ENCODE results near the gene ATG13.

ATG13 gene

DNA sequence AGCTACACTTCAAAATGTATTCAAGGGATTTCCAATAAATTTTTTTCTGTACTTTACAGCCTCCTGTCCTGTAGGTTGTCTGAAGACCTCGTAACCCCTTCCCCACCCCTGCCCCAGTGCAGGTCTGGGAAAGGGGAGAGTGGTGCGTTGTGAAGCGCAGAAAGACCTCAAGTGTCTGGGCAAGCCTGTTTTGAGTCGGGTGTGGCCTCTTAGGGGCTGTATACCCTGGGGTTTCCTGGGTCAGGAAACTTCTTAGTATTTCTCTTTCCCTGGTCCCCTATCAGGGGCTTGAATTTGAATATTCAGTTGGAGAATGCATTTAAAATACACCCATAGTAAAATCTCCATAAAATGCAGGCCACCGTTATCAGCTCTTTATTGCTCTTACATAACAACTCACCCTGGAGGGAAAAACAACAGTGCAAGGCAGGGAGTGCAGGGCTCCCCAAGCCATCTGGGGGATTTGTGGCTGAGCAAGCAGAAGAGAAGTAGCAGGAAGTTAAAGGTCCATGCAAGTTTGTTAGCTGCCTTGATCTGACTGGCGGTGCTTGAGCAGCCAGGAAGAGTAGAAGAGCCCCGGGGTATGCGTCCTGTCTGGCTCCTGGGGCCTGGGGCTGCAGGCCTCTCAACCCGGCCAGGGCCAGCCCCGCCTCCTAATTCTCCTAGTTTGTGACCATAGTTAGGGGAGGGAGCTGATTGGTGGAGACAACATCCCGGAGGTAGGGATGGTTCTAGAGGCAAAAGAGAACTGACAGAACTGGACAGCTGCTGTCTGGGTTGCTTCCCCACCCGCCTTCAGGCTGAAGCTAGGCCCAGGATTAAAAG, 57.3 kb downstream of the ATG13 start:
- no peak for DNase-seq (ENCODE audit: insufficient read length, low spot score)

DNA sequence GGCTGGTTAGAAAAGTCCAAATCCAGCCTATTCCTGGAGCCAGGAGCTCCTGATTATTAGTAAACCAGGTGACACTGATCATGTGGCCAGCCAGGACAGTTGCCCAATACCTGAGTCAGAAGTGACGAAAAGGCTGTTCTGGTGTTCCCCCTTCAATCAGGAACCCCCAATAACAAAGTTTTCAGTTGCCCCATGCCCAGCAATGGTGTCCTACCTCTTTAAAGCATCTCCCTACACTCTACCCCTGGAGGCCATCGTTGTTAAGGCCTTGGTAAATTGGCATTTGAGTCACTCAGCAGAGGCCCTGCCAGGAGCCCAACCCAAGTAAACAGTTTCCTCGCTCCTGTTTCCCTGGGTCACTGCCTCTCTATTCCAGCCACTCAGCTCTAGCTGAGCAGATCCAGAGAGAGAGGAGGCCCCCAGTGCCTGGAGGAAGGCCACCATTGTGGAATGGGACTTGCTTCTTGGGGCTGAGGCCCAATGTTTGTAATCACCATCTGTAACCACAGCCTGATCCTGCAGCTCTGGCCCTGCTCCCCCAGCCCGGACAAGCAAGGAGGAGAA, 58.0 kb downstream of the ATG13 start:
- DNase-seq (ENCODE audit: insufficient read length, low spot score) (no peak), FAIRE-seq (no peak)

More for the DNA sequence above, 57.3 kb downstream of the ATG13 start:
- no peak for FAIRE-seq

DNA sequence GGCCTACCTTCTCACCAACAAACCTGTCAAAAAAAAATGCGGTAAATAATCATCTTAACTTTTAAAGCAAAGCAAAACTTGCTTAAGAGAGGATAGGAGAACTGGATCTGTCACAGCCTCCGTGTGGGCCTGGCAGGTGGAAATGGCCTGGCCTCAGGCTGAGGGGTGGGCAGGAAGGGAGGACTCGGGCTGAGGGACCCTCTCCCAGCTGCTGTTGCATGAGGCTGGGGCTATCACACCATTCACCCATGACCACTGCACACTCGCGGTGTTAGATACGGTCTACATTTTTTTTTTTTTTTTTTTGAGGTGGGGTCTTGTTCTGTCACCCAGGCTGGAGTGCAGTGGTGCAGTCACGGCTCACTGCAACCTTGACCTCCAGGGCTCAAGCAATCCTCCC, 58.6 kb downstream of the ATG13 start:
- FAIRE-seq (no peak), DNase-seq (ENCODE audit: insufficient read length, low spot score) (no peak)

DNA sequence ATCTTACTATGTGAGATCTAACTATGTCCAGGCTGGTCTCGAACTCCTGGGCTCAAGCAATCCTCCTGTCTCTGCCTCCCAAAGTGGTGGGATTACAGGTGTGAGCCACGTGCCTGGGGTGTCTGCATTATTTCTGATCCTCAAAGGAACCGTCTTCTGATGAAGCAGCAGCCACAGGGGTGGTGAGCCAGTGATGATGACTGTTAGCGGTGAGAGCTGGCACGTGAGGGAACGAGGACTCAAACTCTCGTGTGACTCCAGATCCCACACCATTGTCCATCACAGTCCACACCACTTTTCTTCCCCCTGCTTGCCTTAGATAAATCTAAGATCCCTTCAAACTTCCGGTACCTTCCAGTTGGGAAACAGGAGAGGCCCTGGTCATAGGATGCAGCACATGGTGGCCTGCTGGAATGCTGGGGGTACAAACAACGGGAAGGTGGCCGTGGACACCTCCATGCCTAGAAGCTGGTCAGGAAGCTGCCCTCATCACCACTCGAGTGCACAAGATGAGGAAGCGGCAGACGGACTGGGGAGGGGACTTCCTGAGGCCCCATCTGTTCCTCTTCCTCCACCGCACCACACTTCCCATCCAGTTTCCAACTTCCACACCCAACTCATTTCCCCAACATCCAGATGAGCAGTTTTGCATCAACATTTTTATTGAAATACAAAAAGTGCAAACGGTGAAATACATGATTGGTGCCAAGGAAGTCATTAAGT, 59.2 kb downstream of the ATG13 start:
- no peak for DNase-seq (ENCODE audit: insufficient read length, low spot score)
- no peak for FAIRE-seq

DNA sequence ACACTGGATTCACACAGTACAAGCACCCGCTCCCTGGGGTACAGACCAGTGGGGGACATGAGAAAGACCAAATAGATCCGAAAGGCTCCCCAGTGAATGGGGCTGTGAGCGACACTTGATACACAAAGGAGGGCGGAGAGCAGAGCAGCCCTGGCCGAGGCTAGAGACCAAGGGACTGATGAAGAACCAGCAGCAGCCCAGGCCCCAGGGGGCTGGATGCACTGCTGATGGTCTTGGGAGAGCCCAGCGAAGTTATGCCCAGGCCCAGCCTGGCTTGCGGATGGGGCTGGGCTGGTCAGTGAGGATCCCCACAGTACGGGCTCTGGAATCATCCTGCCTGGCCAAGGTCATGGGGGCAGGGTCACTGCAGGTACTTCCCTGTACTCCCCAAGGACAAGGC, 59.8 kb downstream of the ATG13 start:
- DNase-seq (ENCODE audit: insufficient read length, low spot score) (no peak), FAIRE-seq (no peak)

DNA sequence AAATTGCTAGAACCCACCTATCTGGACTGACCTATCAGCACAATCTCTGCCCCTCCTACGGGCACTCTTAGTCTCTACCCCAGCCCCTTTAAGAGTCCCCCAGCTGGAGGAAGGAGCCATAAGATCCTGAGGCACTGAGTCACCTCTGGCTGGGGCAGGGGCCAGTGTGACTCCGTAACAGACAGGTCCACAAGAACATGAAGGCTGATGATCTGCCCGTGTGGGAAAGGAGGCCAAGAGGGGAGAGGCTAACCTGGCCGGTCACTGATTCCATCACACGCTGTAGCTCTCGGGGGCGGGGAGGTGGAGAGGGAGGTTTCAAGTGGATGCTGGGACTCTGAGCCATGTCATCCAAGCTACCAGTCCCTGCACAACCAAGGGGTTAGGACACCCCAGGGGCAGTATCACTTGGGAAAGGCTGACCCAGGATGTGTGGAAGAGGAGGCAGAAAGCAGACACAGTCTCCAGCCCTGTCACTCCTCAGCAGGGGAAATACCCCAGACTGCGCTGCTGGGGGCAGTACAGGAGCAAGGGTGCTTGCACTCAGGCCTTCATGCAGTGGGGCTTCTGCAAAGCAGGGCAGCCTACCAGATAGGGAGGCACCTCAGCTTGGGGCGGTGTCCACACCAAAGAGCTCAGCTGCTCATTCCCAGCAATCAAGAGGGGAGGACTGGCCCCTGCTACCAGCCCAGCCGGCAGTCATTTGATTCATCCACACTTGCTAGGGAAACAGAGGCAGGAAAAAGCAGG, 60.8 kb downstream of the ATG13 start:
- FAIRE-seq: no peak
- no peak for DNase-seq (ENCODE audit: insufficient read length, low spot score)

DNA sequence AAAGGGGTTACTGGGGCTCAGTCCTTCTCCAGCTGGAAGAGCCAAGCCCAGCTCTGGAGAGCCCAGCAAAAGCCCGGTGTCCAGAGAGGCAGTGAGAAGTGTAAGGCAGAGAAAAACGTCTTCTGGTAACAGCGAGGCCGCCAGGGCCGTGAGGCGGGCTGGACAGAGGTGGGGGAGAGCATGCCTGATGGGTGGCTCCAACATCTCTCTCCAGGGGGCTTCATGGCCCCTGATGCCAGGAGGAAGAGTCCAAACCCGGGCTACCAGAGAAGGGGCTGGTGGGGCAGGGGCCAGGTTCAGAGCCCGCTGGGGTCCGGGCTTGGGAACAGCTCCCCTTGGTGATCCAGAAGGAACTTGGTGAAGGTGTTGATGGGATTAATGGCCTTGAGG, 61.4 kb downstream of the ATG13 start:
- no peak for DNase-seq (ENCODE audit: insufficient read length, low spot score)
- no peak for FAIRE-seq

DNA sequence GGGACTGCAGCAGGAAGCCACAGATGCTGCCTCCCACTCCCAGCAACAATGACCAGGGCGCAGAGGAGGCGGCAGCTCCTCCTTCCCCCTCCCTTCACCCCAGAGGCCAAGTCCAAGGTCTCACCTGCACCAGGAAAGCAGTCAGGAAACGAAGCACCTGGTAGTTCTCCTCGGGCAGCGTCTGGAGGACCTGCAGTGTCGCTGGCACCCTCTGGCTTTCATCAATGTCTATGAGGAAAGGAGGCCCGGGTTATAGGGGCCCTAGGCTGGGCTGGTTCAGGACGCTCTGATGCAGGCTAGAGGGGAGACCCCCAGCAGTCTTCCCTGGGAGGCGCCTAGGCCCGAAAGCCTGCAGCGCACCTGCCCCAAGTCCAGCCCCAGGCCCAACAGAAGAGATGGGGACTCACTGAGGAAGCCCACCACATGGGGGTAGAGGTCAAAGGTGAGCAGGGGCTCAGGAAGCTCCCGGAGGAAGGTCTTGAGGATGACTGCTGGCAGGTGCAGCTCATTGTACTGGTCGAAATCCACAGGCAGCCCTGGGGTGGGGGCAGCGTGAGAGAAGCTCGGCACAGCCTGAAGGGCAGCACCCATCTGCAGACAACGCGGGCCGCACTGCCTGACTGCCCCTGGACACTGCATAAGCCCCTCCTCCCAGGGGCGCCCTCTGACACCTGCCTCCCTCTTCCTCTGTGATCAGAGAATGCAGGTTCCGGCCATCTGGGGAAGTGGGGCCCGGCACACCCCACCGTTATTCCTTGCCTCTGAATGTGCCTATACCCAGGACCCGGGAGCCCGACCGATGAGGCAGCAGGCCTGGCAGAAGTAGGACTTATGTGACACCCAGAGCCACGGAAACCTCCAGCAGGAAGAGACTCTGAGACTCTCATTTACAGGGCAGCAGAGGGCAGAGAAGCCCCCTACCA, 62.1 kb downstream of the ATG13 start:
- DNase-seq (ENCODE audit: insufficient read length, low spot score) (no peak), FAIRE-seq (no peak)

DNA sequence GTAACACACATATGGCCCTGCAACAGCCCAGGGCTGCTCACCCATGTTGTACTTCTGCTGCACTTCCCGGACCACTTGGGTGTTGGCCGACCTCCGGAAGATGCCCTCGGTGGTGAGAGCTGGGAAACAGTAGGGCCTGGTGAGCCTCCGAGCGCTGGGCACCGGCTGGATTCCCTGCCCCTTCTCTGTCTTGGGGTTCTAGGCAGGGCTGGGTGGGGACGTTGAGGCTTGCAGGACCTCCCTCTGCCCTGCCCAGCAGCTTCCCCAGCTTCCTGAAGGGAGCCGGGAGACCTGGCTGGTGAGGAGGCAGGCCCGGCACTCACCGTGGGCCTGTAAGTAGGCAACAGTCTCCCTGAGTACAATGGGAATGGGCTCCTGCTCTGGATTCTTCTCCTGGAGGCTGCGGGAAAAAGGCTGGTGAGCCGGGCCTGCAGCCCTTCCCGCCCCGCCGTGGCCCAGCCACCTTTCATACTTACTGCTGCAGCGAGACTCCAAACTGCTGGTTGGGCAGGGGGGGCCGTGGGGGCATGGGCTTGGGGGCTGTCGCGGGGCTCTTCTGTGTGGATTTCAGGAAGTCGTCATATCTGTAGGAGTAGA, 62.9 kb downstream of the ATG13 start:
- FAIRE-seq (no peak), DNase-seq (ENCODE audit: insufficient read length, low spot score) (no peak)

DNA sequence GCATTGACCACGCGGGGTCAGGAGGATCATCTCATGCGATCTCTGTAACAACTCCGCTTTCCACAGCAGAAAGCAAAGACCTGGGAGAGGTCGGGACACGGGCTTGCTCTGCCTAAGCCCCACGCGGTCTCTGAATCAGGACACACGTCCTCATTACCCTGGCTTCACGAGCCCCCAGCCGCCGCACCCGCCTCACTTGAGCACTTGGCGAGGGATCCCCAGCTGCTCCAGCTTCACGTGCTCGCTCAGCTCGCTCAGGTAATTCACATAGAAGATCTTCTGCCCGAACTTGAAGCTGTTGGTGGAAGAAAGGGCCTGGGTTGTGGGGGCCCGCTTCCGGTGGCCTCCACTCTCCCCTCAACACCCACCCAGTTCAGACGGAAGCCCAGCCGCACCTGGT, 63.5 kb downstream of the ATG13 start:
- DNase-seq (ENCODE audit: insufficient read length, low spot score): no peak
- FAIRE-seq: no peak

DNA sequence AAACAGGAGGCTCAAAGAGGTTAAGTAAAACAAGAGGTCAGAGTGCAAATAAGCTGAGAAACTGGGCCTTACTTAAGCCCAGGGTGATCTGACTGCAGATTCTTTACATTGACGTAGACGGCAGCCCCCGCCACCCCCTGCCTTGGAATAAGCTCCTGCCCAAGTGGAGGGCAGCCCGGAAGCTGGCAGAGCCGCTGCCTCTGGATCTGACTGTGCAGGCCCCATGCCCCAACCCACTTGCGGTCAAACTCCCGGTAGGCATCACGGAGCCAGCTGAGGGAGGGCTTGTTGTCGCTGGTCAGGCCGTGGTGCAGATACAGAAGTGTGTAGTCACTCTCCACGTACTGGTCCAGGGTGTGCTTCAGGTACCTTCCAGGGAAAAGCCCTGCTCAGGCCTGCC, 64.5 kb downstream of the ATG13 start:
- DNase-seq (ENCODE audit: insufficient read length, low spot score) (no peak), FAIRE-seq (no peak)

DNA sequence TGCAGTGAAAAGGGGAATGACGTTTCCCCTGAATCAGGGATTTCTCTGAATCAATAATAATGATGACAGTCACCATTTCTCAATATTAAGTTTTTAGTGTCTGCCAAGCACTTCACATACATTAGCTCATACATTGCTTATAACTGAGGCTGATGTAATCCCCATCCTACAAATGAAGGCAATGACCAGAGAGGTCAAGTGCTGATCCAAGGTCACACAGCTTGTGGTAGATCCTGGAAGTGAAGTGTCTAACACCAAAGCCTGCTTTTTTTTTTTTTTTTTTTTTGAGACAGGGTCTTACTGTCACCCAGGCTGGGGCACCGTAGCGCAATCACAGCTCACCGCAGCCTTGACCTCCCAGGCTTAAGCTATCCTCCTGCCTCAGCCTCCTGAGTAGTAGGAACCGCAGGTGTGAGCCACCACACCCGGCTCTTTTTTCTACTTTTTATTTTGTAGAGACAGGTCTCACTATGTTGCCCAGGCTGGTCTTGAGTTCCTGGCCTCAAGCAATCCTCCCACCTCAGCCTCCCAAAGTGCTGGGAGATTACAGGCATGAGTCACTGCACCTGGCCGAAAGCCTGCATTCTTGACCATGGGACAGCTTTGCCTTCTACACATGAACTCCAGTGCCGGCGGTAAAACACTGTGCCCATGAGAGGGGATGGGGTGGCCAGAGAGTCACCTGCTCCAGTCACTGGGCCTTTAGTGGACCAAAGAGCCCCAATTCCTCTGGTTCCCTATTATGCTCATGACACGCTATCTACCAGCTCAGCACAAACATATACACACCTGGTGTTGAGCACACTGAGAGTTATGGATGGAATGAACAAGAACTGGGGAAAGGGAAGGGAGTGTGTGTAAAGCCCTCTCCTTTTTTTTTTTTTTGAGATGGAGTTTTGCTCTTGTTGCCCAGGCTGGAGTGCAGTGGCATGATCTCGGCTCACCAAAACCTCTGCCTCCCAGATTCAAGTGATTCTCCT, 65.7 kb downstream of the ATG13 start:
- FAIRE-seq (no peak), DNase-seq (ENCODE audit: insufficient read length, low spot score) (no peak)

DNA sequence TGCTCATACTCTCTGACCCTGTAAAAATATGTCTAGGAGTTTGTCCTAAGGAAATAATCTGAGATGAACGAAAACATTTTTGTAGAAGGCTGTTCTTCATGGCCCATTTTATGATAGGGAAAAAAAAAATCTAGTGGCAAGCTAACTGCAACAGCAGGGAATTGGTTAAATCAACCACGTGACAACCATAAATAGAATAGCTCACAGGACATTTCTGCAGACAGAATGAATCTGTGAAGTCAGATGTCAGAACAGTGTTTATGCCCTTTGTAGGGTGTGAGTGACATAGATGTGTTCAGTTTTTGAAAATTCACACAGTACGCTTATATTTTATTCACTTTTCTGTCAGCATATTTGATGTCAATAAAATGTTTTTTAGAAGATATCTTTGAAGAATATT, 67.0 kb downstream of the ATG13 start:
- DNase-seq (ENCODE audit: insufficient read length, low spot score) (no peak), FAIRE-seq (no peak)

DNA sequence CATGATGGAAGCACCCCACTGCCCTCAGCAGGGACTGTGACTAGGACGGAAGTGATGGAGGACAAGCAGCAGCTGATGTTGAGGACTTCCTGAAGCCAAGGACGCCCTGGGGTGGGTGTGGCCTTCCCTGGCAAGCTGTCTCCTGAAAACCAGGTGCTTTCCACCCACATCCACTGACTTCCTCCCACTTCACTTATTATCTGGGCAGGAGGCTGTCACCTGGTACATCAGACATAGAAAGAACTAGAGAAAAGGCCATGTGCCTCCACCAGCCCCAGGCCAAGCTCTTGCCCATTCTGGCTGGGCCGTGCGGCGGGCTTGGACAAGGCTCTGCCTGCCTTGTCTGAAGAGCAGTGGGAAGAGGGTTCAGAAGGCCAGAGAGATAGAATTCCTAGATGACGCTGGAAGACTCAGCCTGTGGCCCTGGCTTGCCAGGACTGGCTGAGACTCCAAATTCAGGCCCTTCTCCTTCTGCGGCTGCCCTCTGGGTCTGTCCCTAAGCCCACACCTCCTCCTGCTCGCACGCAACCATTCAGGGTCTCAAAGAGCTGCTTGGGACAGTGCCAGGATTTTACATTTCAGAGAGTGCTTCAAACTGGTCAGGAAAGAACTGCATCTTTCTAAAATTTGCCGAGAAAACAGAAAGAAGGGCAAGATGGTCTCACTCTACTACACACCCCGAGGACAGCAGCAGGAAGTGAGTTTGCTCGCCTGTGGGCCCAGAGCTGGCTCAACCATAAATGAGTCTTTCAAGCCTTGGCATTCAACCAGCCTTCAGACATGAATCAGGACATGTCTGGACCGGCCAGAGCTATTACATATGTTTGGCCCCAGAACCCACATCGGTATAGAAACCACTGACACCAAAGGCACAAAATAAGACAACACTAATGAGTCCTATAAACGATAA, 69.8 kb downstream of the ATG13 start:
- DNase-seq (ENCODE audit: insufficient read length, low spot score) (no peak), FAIRE-seq (no peak)

DNA sequence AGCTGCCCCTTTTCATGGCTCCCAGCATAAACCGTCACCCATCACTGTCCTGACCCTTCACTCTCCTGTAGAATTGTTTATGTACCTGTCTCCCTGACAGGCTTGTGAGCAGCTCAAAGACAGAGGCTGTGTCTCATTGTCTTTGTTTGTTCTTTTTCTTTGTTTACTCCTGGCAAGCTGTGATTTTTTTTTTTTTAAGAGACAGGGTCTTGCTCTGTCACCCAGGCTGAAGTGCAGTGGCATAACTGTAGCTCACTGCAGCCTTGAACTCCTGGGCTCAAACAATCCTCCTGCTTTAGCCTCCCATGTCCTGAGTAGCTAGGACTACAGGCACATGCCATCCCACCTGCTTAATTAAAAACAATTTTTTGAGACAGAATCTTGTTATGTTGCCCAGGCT, 73.3 kb downstream of the ATG13 start:
- DNase-seq (ENCODE audit: insufficient read length, low spot score): no peak
- FAIRE-seq: no peak

DNA sequence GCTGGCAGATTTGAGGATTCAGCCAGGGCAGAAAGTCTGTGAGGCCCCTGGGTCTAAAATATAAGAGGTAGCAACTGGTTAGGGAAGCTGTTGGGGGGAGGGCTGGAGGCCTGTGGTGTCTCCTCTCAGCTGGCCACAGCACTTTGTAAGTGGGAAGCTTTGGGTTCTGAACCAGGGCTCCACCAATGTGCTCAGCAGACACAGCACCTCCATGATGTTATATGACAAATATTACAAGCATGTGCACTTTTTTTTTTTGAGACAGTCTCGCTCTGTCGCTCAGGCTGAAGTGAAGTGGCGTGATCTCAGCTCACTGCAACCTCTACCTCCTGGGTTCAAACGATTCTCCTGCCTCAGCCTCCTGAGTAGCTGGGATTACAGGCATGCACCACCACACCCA, 75.1 kb downstream of the ATG13 start:
- no peak for DNase-seq (ENCODE audit: insufficient read length, low spot score)
- FAIRE-seq: no peak

DNA sequence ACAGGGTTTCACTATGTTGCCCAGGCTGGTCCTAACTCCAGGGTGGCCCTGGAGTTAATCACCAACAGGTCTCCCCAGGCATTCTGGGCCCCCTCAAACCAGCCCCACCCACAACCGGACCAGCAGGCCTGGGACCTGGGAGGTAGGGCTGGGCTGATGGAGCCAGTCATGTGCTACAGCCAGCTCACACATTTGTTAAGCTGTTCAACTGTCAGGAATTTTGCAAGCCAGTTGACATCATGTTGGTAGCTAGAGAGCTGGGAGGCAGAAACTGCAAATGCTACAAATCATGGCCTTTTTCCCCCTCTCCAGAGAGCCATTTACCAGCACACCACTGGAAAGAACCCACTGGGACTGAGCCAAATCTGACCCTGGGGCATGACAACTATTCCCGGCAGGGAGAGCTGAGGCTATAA, 76.3 kb downstream of the ATG13 start:
- DNase-seq (ENCODE audit: insufficient read length, low spot score) (no peak), FAIRE-seq (no peak)

DNA sequence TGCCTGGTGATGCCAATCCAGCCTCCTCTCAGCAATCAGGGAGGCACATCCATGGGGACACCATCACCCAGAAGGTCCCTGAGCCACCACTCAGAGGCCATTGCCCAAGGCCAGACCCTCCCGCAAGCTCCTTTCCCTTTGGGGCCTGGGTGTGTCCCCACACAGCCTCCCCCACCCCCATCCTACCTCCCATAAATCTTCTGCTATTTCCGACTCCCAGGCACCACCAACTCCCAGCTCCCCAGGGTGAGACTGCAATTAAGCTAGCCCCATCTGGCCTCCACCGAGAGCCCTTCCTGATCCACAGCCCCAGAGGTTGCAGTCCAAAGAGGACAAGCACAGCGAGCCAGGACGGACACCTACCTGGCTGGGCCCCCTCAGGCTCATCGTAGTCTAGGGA, 76.7 kb downstream of the ATG13 start:
- DNase-seq (ENCODE audit: insufficient read length, low spot score): no peak
- FAIRE-seq: no peak
